Activated naive CD4-positive, alpha-beta T cell treated with anti-CD3 and anti-CD28 coated beads for 36 hours (primary cell): ENCODE data around the gene PARP12. TPM values are rescaled to one million over a fixed set of nuclear protein-coding genes. Genes with fewer than 3 reads are reported as not detected.

Experiments
- CTCF ChIA-PET: fragments of 350-600 bp; sonication (Branson Sonifier 250); formaldehyde crosslinking; loops from one replicate; lab custom pipeline; 2021; ENCODE audit warnings: antibody characterized with exemption; lab: Charles Lee
- DNase-seq: peaks from one replicate; pipeline ENCODE4 v3.0.0-alpha.2; 2020
- H3K27ac Mint-ChIP-seq: one replicate; pipeline ENCODE4 v1.8.0; 2021; ENCODE audit warnings: mild to moderate bottlenecking, mixed read lengths
- H3K27me3 Mint-ChIP-seq: one replicate; pipeline ENCODE4 v1.8.0; 2021; ENCODE audit warnings: low read depth, mixed read lengths
- H3K36me3 Mint-ChIP-seq: one replicate; pipeline ENCODE4 v1.8.0; 2021; ENCODE audit warnings: low read depth, mixed read lengths
- H3K4me1 Mint-ChIP-seq: one replicate; pipeline ENCODE4 v1.8.0; 2021; ENCODE audit warnings: low read depth, mixed read lengths
- H3K4me3 Mint-ChIP-seq: one replicate; pipeline ENCODE4 v1.8.0; 2021; ENCODE audit warnings: mild to moderate bottlenecking, moderate library complexity, mixed read lengths
- H3K9me3 Mint-ChIP-seq: one replicate; pipeline ENCODE4 v1.8.0; 2021; ENCODE audit warnings: mixed read lengths
- intact Hi-C: fragments of 100-400 bp; cut with micrococcal nuclease; formaldehyde crosslinking; loops from one replicate; pipeline ENCODE4 v1.15.1; 2023
- total RNA-seq, 2 experiments: library from RNA; stranded (reverse); gene quantifications; one replicate each; pipeline ENCODE4 v1.2.3, GENCODE V29; 2021

The PARP12 gene
- total RNA-seq, 2 experiments from 2014 or later: 25.2 to 25.3 TPM

DNA sequence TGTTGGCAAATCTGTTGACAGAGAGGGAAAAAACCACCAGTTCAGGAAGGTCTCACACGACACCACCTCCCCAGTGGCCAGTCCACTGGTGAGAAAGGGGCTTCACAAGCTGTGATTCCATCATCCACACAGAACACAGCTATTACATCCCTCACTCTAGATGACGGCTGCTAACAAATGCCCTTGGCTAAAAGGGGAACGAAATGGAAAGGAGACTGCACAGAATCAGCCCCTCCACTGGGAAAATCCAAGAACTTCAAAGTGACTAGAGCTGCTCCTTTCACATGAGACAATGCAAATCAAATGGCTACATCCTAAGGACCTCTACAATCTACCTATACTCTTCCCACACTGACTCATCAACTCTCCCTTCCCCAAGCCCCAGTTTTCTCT, 5.6 kb downstream of the PARP12 start:
- Mint-ChIP-seq H3K27ac (no peak overlapping the region), H3K27me3 (no peaks in the 10 kb centered on the region), H3K4me3 (no peak overlapping the region), H3K36me3 (peaks cover 4% of the 10 kb centered on the region), H3K9me3 (no peaks in the 10 kb centered on the region), H3K4me1 (peaks cover 49% of the 10 kb centered on the region)
- CTCF ChIA-PET: interaction anchor here (1.3 kb wide), 1 partner anchor 269 kb away, joined by 3 read pairs; no protein-coding TSS in a partner anchor
- intact Hi-C loops: no loop called here
- DNase-seq: no peak

DNA sequence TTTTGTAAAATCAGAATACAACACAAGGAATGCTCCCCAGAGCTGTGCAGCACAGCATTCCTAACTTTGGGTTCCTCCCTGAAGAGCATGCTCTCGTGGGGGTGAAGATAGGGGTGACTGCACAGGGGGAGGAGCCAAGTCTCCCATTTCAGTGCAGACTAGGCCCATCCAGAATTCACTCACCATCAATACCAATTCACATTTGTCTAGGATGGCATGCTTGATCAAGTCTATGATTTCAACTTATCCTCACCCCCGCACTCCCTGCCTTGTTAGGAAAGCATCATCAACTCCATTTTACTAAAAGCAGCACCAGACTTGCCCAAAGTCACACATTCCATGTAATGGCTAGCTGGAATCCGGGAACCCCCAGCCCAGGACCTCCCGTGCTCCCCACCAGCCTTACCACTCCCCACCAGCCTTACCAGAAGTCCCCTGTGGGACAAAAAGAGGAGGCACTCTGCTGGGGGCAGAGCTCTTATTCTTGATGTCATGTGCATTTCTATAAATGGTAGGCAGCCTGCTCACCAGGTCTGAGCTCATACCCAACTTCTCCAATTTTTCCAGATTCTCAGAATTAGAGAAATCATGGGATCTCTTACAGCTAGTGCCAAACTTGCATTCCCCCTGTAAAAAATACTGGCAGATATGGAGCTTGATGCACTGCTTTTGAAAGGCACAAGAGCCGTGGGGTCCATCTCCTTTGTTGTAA, 6.2 kb downstream of the PARP12 start:
- intact Hi-C loops: no loop called here
- Mint-ChIP-seq H3K4me1 (peaks cover 47% of the 10 kb centered on the region), H3K27ac (no peak overlapping the region), H3K4me3 (no peak overlapping the region), H3K9me3 (no peaks in the 10 kb centered on the region), H3K36me3 (peaks cover 4% of the 10 kb centered on the region), H3K27me3 (no peaks in the 10 kb centered on the region)
- DNase-seq: no peak
- CTCF ChIA-PET: interaction anchor here (0.6 to 1.3 kb wide), 2 partner anchors 21 to 269 kb away, joined by 3 to 4 read pairs; no protein-coding TSS in a partner anchor

DNA sequence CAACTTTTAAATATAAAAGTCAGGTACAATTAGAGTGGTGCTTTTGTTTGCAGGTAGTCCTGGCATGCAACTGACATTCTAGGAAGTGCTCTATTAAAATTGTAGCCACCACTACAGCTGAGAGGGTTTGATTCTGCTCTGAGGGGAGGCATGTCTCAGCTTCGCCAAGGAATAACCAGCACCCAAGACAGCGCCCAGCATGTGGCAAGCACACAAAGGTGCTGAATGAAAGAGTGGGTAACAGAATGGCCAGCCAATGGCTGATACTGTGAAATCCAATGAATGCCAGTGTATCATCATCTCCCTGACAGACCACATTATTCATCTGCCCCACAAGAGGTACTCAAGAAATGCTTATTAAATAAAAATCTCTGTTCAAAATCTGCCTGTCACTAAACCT, 6.9 kb downstream of the PARP12 start:
- CTCF ChIA-PET: interaction anchor here (0.6 kb wide), 1 partner anchor 22 kb away, joined by 4 read pairs; no protein-coding TSS in a partner anchor
- Mint-ChIP-seq H3K4me3 (no peak overlapping the region), H3K27me3 (no peaks in the 10 kb centered on the region), H3K9me3 (no peaks in the 10 kb centered on the region), H3K4me1 (peaks cover 39% of the 10 kb centered on the region), H3K36me3 (peaks cover 1% of the 10 kb centered on the region), H3K27ac (no peak overlapping the region)
- DNase-seq: no peak
- intact Hi-C loops: no loop called here

DNA sequence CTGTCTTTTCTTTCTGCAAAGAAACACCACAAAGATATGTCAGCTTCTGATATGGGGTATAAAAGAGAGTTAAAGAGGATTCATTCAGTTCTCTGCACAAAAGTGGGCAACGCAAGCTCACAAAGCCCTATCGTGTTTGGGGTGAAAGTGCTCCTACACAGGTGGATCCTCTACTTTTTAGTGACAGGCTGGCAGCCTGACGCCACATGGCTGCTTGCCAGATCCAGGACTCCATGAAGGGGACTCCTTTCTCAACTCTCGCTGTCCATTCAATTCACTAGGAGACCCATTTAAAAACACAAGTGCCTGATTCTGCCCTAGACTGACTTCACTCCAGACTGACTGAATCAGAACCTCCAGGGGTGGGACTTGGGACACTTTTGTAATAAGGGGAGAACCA, 8.0 kb downstream of the PARP12 start:
- Mint-ChIP-seq H3K27me3 (no peaks in the 10 kb centered on the region), H3K9me3 (no peaks in the 10 kb centered on the region), H3K36me3 (peaks cover 1% of the 10 kb centered on the region), H3K27ac (no peak overlapping the region), H3K4me3 (no peak overlapping the region), H3K4me1 (peaks cover 28% of the 10 kb centered on the region)
- CTCF ChIA-PET: interaction anchor here (0.6 to 1.2 kb wide), 3 partner anchors 250 to 1034 kb away, joined by 3 to 4 read pairs (median 3); no protein-coding TSS in a partner anchor
- DNase-seq: no peak
- intact Hi-C loops: no loop called here

DNA sequence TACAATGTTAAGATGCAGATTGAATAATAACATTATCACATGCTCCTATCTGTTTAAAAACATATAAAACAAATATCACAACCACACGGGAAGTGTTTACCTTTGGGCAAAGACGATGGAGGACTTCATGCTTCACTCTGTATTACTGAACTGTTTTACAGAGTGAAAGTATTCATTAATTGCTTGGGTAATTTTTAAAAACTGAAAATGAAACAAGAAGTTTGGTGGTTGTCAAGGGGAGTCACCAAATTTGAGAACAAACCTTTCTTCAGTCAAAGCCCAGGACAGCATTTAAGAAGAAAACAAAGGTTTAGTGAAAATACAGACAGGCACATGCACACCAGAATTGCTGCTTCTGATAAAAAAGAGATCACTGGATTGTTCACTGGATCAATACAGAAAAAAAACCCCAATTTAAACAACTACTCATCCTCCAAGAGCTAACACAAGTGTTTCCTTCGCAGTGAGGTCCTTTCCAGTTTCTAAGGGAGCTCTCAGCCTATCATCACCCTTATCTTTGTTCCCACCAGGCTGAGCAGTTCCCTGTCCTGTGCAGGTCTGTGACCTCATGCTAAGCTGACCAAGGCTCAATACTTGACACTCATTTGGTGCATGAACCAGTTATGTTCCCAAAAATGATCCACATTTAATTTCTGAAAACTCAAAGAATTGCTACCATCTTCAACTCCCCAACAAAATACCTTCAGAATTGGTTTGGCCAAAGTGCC, 8.8 kb downstream of the PARP12 start:
- no peaks in the 10 kb centered on the region for H3K27me3 Mint-ChIP-seq
- intact Hi-C loops: no loop called here
- peaks cover 1% of the 10 kb centered on the region for H3K36me3 Mint-ChIP-seq
- no peak overlapping the region for H3K27ac Mint-ChIP-seq
- H3K4me3 Mint-ChIP-seq: no peak overlapping the region
- H3K4me1 Mint-ChIP-seq: peaks cover 21% of the 10 kb centered on the region
- H3K9me3 Mint-ChIP-seq: no peaks in the 10 kb centered on the region
- CTCF ChIA-PET: interaction anchor here (1.0 to 1.2 kb wide), 2 partner anchors 251 to 408 kb away, joined by 3 to 4 read pairs; no protein-coding TSS in a partner anchor
- no peak for DNase-seq

DNA sequence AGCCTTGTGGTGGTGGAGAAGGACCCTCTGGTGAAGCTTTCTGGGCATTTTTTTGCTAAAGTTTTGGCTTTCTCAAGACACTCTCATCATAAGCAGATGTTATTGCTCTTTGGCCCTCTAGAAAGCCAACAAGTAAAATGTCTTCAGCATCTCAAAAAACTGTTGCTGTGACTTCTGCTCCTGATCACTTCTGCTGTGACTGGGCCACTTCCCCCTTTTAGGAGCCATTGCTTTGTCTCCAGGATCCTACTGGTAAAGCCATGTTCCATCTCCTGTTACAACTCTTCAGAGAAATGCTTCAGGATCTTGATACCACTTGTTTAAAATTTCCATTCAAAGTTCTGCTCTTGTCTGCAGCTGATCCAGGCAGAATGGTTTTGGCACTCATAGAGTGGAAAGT, 10.9 kb downstream of the PARP12 start:
- H3K4me3 Mint-ChIP-seq: no peak overlapping the region
- H3K36me3 Mint-ChIP-seq: peaks cover 1% of the 10 kb centered on the region
- no peaks in the 10 kb centered on the region for H3K9me3 Mint-ChIP-seq
- no peak overlapping the region for H3K27ac Mint-ChIP-seq
- no peaks in the 10 kb centered on the region for H3K27me3 Mint-ChIP-seq
- peaks cover 14% of the 10 kb centered on the region for H3K4me1 Mint-ChIP-seq
- no peak for DNase-seq
- intact Hi-C loops: no loop called here
- CTCF ChIA-PET: no interaction called here

DNA sequence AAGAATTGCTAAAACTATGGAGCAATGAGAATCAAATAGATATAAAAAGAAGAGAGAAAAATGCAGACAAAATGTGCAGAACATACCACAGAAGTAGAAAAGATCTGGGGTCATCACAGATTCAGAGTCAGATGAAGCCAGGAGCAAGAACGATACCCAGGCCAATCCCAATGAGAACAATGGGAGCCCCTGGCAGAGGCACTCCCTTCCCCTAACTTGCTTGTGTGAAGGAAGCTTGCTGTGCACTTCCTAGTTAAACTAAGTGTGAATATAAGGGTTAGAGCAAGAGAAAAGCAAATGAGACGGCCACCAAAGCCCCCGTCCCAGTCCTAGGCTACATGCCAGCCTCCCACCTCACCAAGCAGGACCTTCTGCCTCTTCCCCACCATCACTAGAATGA, 12.7 kb downstream of the PARP12 start:
- Mint-ChIP-seq H3K9me3 (no peaks in the 10 kb centered on the region), H3K27me3 (no peaks in the 10 kb centered on the region), H3K27ac (no peak overlapping the region), H3K36me3 (peaks cover 1% of the 10 kb centered on the region), H3K4me1 (peaks cover 14% of the 10 kb centered on the region), H3K4me3 (no peak overlapping the region)
- no peak for DNase-seq
- intact Hi-C loops: no loop called here
- CTCF ChIA-PET: interaction anchor here (0.6 kb wide), 1 partner anchor 581 kb away, joined by 3 read pairs; no protein-coding TSS in a partner anchor

DNA sequence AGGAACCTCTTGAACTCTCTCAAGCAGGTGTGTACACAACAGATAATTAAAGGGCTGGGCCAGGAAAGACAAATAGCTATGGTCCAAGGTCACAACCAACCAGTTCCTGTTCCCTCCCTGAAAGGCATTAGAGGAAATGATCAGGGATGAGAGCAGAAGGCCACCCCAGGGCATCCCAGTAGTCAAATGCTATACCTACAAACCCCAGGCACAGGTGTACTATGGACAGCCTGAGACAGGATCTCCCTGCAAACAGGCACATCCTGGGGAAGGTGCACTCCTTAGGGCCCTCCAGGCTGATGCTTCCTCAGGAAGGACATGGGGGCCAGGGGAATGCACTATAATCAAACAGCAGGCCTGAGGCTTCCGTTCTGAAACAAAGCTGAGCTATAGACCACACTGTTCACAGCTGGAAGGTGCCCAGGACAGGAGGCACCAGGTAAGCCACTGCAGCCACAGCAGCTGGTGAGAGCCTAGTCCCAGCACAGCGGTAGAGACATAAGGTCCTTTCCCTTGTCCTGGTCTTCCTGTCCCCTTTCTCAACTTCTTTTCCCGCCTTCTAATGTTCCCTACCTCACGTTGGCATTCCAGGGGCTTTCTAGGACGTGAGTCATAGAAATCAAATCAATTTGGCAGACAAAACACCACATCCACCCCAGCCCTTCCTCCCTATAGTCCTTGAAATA, 13.3 kb downstream of the PARP12 start:
- Mint-ChIP-seq H3K27ac (no peak overlapping the region), H3K4me3 (no peak overlapping the region), H3K9me3 (no peaks in the 10 kb centered on the region), H3K36me3 (no peaks in the 10 kb centered on the region), H3K4me1 (peaks cover 10% of the 10 kb centered on the region), H3K27me3 (no peaks in the 10 kb centered on the region)
- DNase-seq: no peak
- intact Hi-C loops: no loop called here
- CTCF ChIA-PET: interaction anchor here (0.6 kb wide), 1 partner anchor 580 kb away, joined by 3 read pairs; no protein-coding TSS in a partner anchor

DNA sequence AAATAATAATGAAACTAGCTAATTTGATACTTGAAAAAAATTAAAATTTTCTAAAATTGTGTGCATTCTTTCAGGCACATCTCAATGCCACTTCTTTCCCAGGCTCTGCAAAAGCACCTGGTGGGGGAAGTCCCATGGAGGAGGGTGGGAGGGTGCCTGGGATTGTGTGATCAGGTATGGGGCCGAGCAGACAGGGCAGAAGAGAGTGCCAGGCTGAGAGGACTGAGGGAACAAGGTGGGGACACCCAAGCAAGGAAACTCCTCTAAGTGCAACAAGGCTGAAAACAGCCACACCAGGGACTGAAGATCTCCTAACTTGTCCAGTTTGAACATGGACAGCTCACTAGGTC, 13.8 kb downstream of the PARP12 start:
- Mint-ChIP-seq H3K27ac (no peak overlapping the region), H3K36me3 (no peaks in the 10 kb centered on the region), H3K4me1 (peaks cover 5% of the 10 kb centered on the region), H3K9me3 (no peaks in the 10 kb centered on the region), H3K4me3 (no peak overlapping the region), H3K27me3 (no peaks in the 10 kb centered on the region)
- CTCF ChIA-PET: no interaction called here
- no peak for DNase-seq
- intact Hi-C loops: no loop called here

DNA sequence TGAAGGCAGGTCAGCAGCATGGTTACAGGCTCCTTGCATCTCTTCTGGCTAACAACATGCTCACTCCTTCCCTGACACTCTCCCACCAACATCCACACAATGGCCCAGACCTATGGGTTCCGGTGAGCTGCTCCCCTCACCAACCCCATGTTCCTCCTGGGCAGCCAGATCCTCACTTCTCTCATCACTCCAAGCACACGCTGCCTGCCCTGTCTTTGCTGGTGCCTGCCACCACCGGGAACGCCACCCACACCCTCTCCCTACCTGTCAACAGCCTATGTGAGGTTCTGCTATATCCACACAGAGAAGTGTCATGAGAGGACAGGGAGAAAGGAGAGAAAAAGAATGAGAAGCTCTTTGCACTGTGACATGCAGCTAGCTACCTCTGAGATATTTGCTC, 14.6 kb downstream of the PARP12 start:
- CTCF ChIA-PET: no interaction called here
- intact Hi-C loops: no loop called here
- no peaks in the 10 kb centered on the region for H3K36me3 Mint-ChIP-seq

DNA sequence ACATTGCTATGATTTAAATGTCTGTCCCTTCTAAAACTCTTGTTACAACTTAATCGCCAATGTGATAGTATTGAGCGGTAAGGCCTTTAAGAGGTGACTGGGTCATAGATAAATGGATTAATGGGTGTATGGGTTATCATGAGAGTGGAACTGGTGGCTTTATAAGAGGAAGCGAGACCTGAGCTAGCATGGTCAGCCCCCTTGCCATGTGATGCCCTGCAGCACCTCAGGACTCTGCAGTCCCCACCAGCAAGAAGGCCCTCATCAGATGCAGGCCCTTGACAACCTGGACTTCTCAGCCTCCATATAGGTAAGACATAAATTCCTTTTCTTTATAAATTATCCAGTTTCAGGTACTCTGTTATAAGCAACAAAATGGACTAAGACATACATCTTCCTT, 15.6 kb downstream of the PARP12 start:
- no peak for DNase-seq
- Mint-ChIP-seq H3K4me1 (no peaks in the 10 kb centered on the region), H3K36me3 (no peaks in the 10 kb centered on the region), H3K9me3 (no peaks in the 10 kb centered on the region), H3K4me3 (no peak overlapping the region), H3K27ac (no peak overlapping the region), H3K27me3 (no peaks in the 10 kb centered on the region)
- CTCF ChIA-PET: no interaction called here
- intact Hi-C loops: no loop called here

More for the DNA sequence above, 14.6 kb downstream of the PARP12 start:
- Mint-ChIP-seq H3K4me1 (no peaks in the 10 kb centered on the region), H3K27ac (no peak overlapping the region), H3K9me3 (no peaks in the 10 kb centered on the region), H3K27me3 (no peaks in the 10 kb centered on the region), H3K4me3 (no peak overlapping the region)
- no peak for DNase-seq

DNA sequence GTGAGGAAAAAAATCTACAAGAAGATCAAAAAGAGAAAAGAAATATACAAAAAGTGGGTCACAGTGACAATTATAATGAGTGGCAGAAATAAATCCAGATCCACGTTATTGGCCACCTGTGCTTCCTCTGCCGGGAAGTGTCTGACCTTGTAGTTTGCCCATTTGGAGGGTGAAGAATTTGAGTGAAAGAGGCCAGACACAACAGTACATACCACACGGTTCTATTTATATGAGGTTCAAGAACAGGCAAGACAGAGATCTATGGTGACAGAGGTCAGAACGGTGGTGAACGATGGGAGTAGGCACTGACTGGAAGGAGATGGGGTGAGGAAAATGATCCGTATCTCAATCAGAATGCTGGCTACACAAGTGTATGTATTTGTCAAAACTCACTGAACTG, 17.1 kb downstream of the PARP12 start:
- intact Hi-C loops: no loop called here
- DNase-seq: no peak
- CTCF ChIA-PET: no interaction called here
- Mint-ChIP-seq H3K27me3 (no peaks in the 10 kb centered on the region), H3K9me3 (no peaks in the 10 kb centered on the region), H3K27ac (no peak overlapping the region), H3K4me1 (no peaks in the 10 kb centered on the region), H3K36me3 (peaks cover 9% of the 10 kb centered on the region), H3K4me3 (no peak overlapping the region)
